SU-DHL-6 (cell line): Measurements from ENCODE around the gene THSD4.

Source experiments
- H2AFZ ChIP-seq: fragments of 200-600 bp; sonication (generic); 2 replicates; pipeline ENCODE4 v1.6.1; 2014; ENCODE audit warnings: low read depth, mild to moderate bottlenecking, moderate library complexity, mixed read lengths, antibody characterized with exemption, low read length; ENCODE audit not compliant: severe bottlenecking
- H3F3A ChIP-seq: fragments of 200-600 bp; shearing (Covaris generic); 2 replicates; pipeline ENCODE4 v1.6.0; 2016; ENCODE audit warnings: antibody characterized with exemption, mild to moderate bottlenecking; ENCODE audit not compliant: insufficient read depth
- H3K27ac ChIP-seq: fragments of 200-600 bp; sonication (generic); 2 replicates; pipeline ENCODE4 v1.5.1; 2016; ENCODE audit warnings: low read depth, mild to moderate bottlenecking, low read length, moderate library complexity, mixed read lengths
- H3K27me3 ChIP-seq: fragments of 200-600 bp; sonication (generic), shearing (Covaris generic); 2 replicates; pipeline ENCODE4 v1.6.0; 2014; ENCODE audit warnings: mild to moderate bottlenecking, low read length
- H3K36me3 ChIP-seq: fragments of 200-600 bp; sonication (generic); 2 replicates; pipeline ENCODE4 v1.6.1; 2014; ENCODE audit warnings: mild to moderate bottlenecking, low read length, mixed read lengths
- H3K4me2 ChIP-seq: fragments of 300-600, 200-600 bp; shearing (Covaris generic), sonication (generic); 2 replicates; pipeline ENCODE4 v1.6.0; 2014; ENCODE audit warnings: low read length, low read depth, mild to moderate bottlenecking; ENCODE audit not compliant: poor library complexity, severe bottlenecking
- H3K4me3 ChIP-seq: fragments of 200-600 bp; sonication (generic); 2 replicates; pipeline ENCODE4 v1.5.1; 2014; ENCODE audit warnings: antibody characterized with exemption, low read length, mild to moderate bottlenecking, mixed read lengths; ENCODE audit not compliant: insufficient read depth, poor library complexity, severe bottlenecking
- H3K79me2 ChIP-seq: fragments of 200-600 bp; sonication (generic); 2 replicates; pipeline ENCODE4 v1.6.1; 2014; ENCODE audit warnings: mild to moderate bottlenecking, low read length, moderate library complexity; ENCODE audit not compliant: insufficient read depth
- H3K9ac ChIP-seq: fragments of 200-600 bp; sonication (generic); 2 replicates; pipeline ENCODE4 v1.7.0; 2014; ENCODE audit warnings: mild to moderate bottlenecking, low read length
- H3K9me2 ChIP-seq: fragments of 200-600 bp; sonication (generic); replicated peaks from 2 replicates; pipeline ENCODE4 v1.6.1; 2014; ENCODE audit warnings: low read length; ENCODE audit not compliant: insufficient read depth
- H3K9me3 ChIP-seq: fragments of 200-600 bp; sonication (generic); 2 replicates; pipeline ENCODE4 v1.6.1; 2014; ENCODE audit warnings: low read length, mixed read lengths; ENCODE audit not compliant: insufficient read depth
- H4K20me1 ChIP-seq: fragments of 200-600 bp; sonication (generic); 2 replicates; pipeline ENCODE4 v1.6.1; 2014; ENCODE audit warnings: low read depth, mild to moderate bottlenecking, antibody characterized with exemption, low read length, moderate library complexity, mixed read lengths
- CTCF ChIP-seq: fragments of 200-600 bp; sonication (generic); IDR thresholded peaks from one replicate; pipeline ENCODE4 v1.5.1; 2017; ENCODE audit warnings: antibody characterized with exemption, mild to moderate bottlenecking, low read length, moderate library complexity; ENCODE audit not compliant: insufficient read depth, poor library complexity, severe bottlenecking
- EZH2phosphoT487 ChIP-seq: fragments of 200-600 bp; sonication (generic), shearing (Covaris generic); conservative IDR thresholded peaks from 2 replicates; pipeline ENCODE4 v1.6.1; 2018; ENCODE audit warnings: mild to moderate bottlenecking, antibody characterized with exemption, low read length, moderate library complexity, mixed read lengths

The THSD4 gene

GRCh38 chr15:71071529-71071928 lies 43.7 kb upstream of the THSD4 start:
- H3K4me3 ChIP-seq: no peak overlapping the region
- H2AFZ ChIP-seq: no peak overlapping the region
- no peaks in the 10 kb centered on the region for H3K36me3 ChIP-seq
- H4K20me1 ChIP-seq: no peaks in the 10 kb centered on the region
- TF ChIP-seq EZH2phosphoT487: no peak
- no peak for TF ChIP-seq CTCF
- no peaks in the 10 kb centered on the region for H3K9me3 ChIP-seq
- no peaks in the 10 kb centered on the region for H3K79me2 ChIP-seq
- H3K27me3 ChIP-seq: no peaks in the 10 kb centered on the region
- H3K9me2 ChIP-seq: no peaks in the 10 kb centered on the region
- no peak overlapping the region for H3K4me2 ChIP-seq
- H3F3A ChIP-seq: no peaks in the 10 kb centered on the region
- H3K9ac ChIP-seq: no peak overlapping the region
- H3K27ac ChIP-seq: no peak overlapping the region

- Histone ChIP-seq H3K9me3 (no peaks in the 10 kb centered on the region), H3K36me3 (no peaks in the 10 kb centered on the region), H3F3A (no peaks in the 10 kb centered on the region), H4K20me1 (no peaks in the 10 kb centered on the region), H3K9ac (no peak overlapping the region), H3K4me3 (no peak overlapping the region), H3K27me3 (no peaks in the 10 kb centered on the region), H3K79me2 (no peaks in the 10 kb centered on the region), H3K9me2 (no peaks in the 10 kb centered on the region), H3K27ac (no peak overlapping the region), H2AFZ (no peak overlapping the region), H3K4me2 (no peak overlapping the region)
- TF ChIP-seq EZH2phosphoT487: no peak
- TF ChIP-seq CTCF: no peak
Observed at GRCh38 chr15:71072423-71072822, 42.8 kb upstream of the THSD4 start.

- no peaks in the 10 kb centered on the region for H3K9me2 ChIP-seq
- no peaks in the 10 kb centered on the region for H4K20me1 ChIP-seq
- no peak overlapping the region for H2AFZ ChIP-seq
- H3K36me3 ChIP-seq: no peaks in the 10 kb centered on the region
- H3K9ac ChIP-seq: no peak overlapping the region
- no peaks in the 10 kb centered on the region for H3F3A ChIP-seq
- H3K4me2 ChIP-seq: no peak overlapping the region
- no peaks in the 10 kb centered on the region for H3K79me2 ChIP-seq
- no peaks in the 10 kb centered on the region for H3K9me3 ChIP-seq
- TF ChIP-seq EZH2phosphoT487: no peak
- no peak for TF ChIP-seq CTCF
- no peak overlapping the region for H3K27ac ChIP-seq
- H3K4me3 ChIP-seq: no peak overlapping the region
- no peaks in the 10 kb centered on the region for H3K27me3 ChIP-seq
Observed at GRCh38 chr15:71078506-71079207, 36.6 kb upstream of the THSD4 start.
